ENCODE results near the gene MMP15.
A peak's percentile ranks its signal among the peaks of the same experiment; 100 is the strongest.

MMP15 gene

DNA sequence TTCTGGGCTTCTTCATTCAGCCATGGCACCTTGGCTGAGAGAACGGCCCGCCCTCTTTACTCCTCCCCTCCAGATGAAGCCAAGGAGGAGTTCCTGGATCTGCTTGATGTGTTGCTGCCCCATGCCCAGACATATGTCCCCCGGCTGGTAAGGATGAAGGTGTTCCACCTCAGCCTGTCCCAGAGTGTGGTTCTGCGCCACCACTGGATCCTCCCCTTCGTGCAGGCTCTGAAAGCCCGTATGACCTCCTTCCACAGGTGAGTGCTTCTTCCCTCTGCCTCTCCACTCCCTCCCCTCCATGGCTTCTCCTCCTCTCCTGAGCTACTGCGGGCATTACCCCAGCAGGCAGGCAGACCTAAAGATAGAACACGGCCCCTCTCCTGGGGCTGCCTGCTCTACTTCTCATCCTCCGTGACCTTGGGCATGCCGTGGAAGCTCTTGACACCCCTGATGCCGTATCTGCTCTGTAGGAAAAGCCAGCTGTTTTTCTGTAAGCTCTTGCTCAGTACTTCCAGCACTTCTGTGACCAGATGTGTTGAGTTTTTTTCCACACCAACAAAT, 15.6 kb upstream of the MMP15 start:
- Histone ChIP-seq H3K4me3 (ENCODE audit: low read length) (no peak overlapping the region), H3K9ac (ENCODE audit: low read length) (no peak overlapping the region), H3K27me3 (replicated peaks; ENCODE audit: control insufficient read depth, insufficient read depth, low read length) (no peaks in the 10 kb centered on the region), H3K4me1 (ENCODE audit: control insufficient read depth, insufficient read depth, low read length) (peaks cover 9% of the 10 kb centered on the region), H3K36me3 (ENCODE audit: control insufficient read depth, insufficient read depth, low read length, severe bottlenecking) (peaks cover 40% of the 10 kb centered on the region), H3K9me3 (ENCODE audit: control insufficient read depth, low read length) (no peaks in the 10 kb centered on the region)
- DNase-seq (ENCODE audit: low read depth), result no peak

- no peaks in the 10 kb centered on the region for H3K27me3 ChIP-seq (replicated peaks; ENCODE audit: control insufficient read depth, insufficient read depth, low read length)
- no peaks in the 10 kb centered on the region for H3K9me3 ChIP-seq (ENCODE audit: control insufficient read depth, low read length)
- H3K9ac ChIP-seq (ENCODE audit: low read length), result no peak overlapping the region
- H3K4me3 ChIP-seq (ENCODE audit: low read length), result no peak overlapping the region
- H3K4me1 ChIP-seq (ENCODE audit: control insufficient read depth, insufficient read depth, low read length), result peaks cover 8% of the 10 kb centered on the region
- peaks cover 40% of the 10 kb centered on the region for H3K36me3 ChIP-seq (ENCODE audit: control insufficient read depth, insufficient read depth, low read length, severe bottlenecking)
- DNase-seq (ENCODE audit: low read depth), result no peak
These were observed 14.7 kb upstream of the MMP15 start for GRCh38 chr16:58010886-58011285.

- Histone ChIP-seq H3K9ac (ENCODE audit: low read length) (no peak overlapping the region), H3K9me3 (ENCODE audit: control insufficient read depth, low read length) (no peaks in the 10 kb centered on the region), H3K27me3 (replicated peaks; ENCODE audit: control insufficient read depth, insufficient read depth, low read length) (no peaks in the 10 kb centered on the region), H3K4me1 (ENCODE audit: control insufficient read depth, insufficient read depth, low read length) (peaks cover 8% of the 10 kb centered on the region), H3K36me3 (ENCODE audit: control insufficient read depth, insufficient read depth, low read length, severe bottlenecking) (peaks cover 37% of the 10 kb centered on the region), H3K4me3 (ENCODE audit: low read length) (no peak overlapping the region)
- DNase-seq (ENCODE audit: low read depth), result peak; percentile 63
These were observed 13.9 kb upstream of the MMP15 start for GRCh38 chr16:58011652-58012051.

DNA sequence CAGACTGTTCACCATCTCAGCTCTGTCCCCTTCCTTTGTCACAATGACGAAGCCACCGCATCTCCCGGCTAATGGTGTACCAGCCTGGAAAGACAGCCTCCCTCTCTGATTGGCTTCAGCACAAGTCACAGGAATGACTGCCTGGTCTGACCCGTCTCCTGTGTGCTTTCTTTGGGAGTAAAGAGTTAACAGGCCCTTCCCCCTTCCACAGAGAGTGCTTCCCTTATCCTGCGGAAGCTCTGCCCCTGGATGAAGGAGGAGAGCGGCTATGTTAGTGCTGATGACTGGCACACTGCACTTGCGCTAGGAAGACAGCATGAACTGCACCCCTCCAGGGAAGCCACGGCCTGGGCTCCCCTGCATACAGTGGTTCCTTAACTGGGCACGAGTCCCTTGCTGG, 13.1 kb upstream of the MMP15 start:
- H3K4me1 ChIP-seq (ENCODE audit: control insufficient read depth, insufficient read depth, low read length), result peaks cover 8% of the 10 kb centered on the region
- no peak overlapping the region for H3K4me3 ChIP-seq (ENCODE audit: low read length)
- DNase-seq (ENCODE audit: low read depth), result no peak
- H3K9ac ChIP-seq (ENCODE audit: low read length), result no peak overlapping the region
- H3K9me3 ChIP-seq (ENCODE audit: control insufficient read depth, low read length), result no peaks in the 10 kb centered on the region
- H3K27me3 ChIP-seq (replicated peaks; ENCODE audit: control insufficient read depth, insufficient read depth, low read length), result no peaks in the 10 kb centered on the region
- peaks cover 35% of the 10 kb centered on the region for H3K36me3 ChIP-seq (ENCODE audit: control insufficient read depth, insufficient read depth, low read length, severe bottlenecking)

- no peak for DNase-seq (ENCODE audit: low read depth)
- H3K36me3 ChIP-seq (ENCODE audit: control insufficient read depth, insufficient read depth, low read length, severe bottlenecking), result peaks cover 35% of the 10 kb centered on the region
- no peak overlapping the region for H3K9ac ChIP-seq (ENCODE audit: low read length)
These were observed 12.2 kb upstream of the MMP15 start for GRCh38 chr16:58013201-58013956.

GRCh38 chr16:58016840-58017446, 8.6 kb upstream of the MMP15 start:
- H3K36me3 ChIP-seq (ENCODE audit: control insufficient read depth, insufficient read depth, low read length, severe bottlenecking), result peaks cover 19% of the 10 kb centered on the region
- no peak overlapping the region for H3K4me3 ChIP-seq (ENCODE audit: low read length)
- no peak for DNase-seq (ENCODE audit: low read depth)
- H3K4me1 ChIP-seq (ENCODE audit: control insufficient read depth, insufficient read depth, low read length), result peaks cover 16% of the 10 kb centered on the region
- H3K27me3 ChIP-seq (replicated peaks; ENCODE audit: control insufficient read depth, insufficient read depth, low read length), result no peaks in the 10 kb centered on the region
- no peaks in the 10 kb centered on the region for H3K9me3 ChIP-seq (ENCODE audit: control insufficient read depth, low read length)
- H3K9ac ChIP-seq (ENCODE audit: low read length), result no peak overlapping the region

More at GRCh38 chr16:58013201-58013956, 12.2 kb upstream of the MMP15 start:
- peaks cover 8% of the 10 kb centered on the region for H3K4me1 ChIP-seq (ENCODE audit: control insufficient read depth, insufficient read depth, low read length)
- H3K27me3 ChIP-seq (replicated peaks; ENCODE audit: control insufficient read depth, insufficient read depth, low read length), result no peaks in the 10 kb centered on the region
- no peaks in the 10 kb centered on the region for H3K9me3 ChIP-seq (ENCODE audit: control insufficient read depth, low read length)
- H3K4me3 ChIP-seq (ENCODE audit: low read length), result no peak overlapping the region

- H3K9me3 ChIP-seq (ENCODE audit: control insufficient read depth, low read length), result no peaks in the 10 kb centered on the region
- H3K27me3 ChIP-seq (replicated peaks; ENCODE audit: control insufficient read depth, insufficient read depth, low read length), result no peaks in the 10 kb centered on the region
- H3K4me1 ChIP-seq (ENCODE audit: control insufficient read depth, insufficient read depth, low read length), result peaks cover 29% of the 10 kb centered on the region
- H3K4me3 ChIP-seq (ENCODE audit: low read length), result no peak overlapping the region
- DNase-seq (ENCODE audit: low read depth), result no peak
- peak overlapping the region; percentile 35 for H3K9ac ChIP-seq (ENCODE audit: low read length)
- H3K36me3 ChIP-seq (ENCODE audit: control insufficient read depth, insufficient read depth, low read length, severe bottlenecking), result peaks cover 6% of the 10 kb centered on the region
These were observed 6.8 kb upstream of the MMP15 start for GRCh38 chr16:58018803-58019202.

DNA sequence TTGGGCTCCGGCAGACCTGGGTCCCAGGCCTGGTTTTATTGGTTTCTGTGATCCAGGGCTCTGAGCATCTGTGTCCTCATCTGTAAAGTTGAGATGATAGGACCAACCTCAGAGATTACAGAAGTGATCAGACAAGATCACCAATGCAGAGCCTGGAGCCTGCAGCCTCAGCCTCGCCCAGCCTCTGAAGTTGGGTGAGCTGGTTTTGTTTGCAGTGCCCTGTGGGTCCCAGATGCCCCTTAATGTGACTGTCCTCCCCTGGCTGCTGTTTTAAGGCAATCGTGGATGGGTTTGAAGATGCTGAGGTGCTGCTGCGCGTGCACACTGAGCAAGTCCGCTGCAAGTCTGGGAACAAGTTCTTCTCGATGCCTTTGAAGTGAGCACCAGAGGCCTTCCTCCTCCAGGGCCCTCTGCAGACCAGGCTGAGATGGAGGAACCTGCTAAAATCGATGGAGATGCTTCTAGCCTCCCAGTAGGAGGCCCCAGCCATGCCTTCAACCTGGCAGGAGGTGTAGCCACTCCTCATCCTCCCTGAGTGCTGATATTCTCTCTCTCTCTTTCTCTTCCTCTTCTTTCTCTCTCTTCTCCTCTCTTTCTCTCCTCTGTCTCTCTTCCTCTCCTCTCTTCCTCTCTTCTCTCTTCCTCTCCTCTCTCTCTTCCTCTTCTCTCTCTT, 5.6 kb upstream of the MMP15 start:
- peaks cover 6% of the 10 kb centered on the region for H3K36me3 ChIP-seq (ENCODE audit: control insufficient read depth, insufficient read depth, low read length, severe bottlenecking)
- H3K9me3 ChIP-seq (ENCODE audit: control insufficient read depth, low read length), result no peaks in the 10 kb centered on the region
- peaks cover 36% of the 10 kb centered on the region for H3K4me1 ChIP-seq (ENCODE audit: control insufficient read depth, insufficient read depth, low read length)
- H3K27me3 ChIP-seq (replicated peaks; ENCODE audit: control insufficient read depth, insufficient read depth, low read length), result no peaks in the 10 kb centered on the region
- H3K9ac ChIP-seq (ENCODE audit: low read length), result no peak overlapping the region
- no peak overlapping the region for H3K4me3 ChIP-seq (ENCODE audit: low read length)
- no peak for DNase-seq (ENCODE audit: low read depth)

GRCh38 chr16:58020628-58021521, 4.7 kb upstream of the MMP15 start:
- Histone ChIP-seq H3K27me3 (replicated peaks; ENCODE audit: control insufficient read depth, insufficient read depth, low read length) (no peaks in the 10 kb centered on the region), H3K36me3 (ENCODE audit: control insufficient read depth, insufficient read depth, low read length, severe bottlenecking) (peaks cover 6% of the 10 kb centered on the region)
- DNase-seq (ENCODE audit: low read depth), result peak; percentile 77

GRCh38 chr16:58021661-58022551, 3.6 kb upstream of the MMP15 start:
- H3K4me3 ChIP-seq (ENCODE audit: low read length), result no peak overlapping the region
- H3K9me3 ChIP-seq (ENCODE audit: control insufficient read depth, low read length), result no peaks in the 10 kb centered on the region
- peaks cover 6% of the 10 kb centered on the region for H3K36me3 ChIP-seq (ENCODE audit: control insufficient read depth, insufficient read depth, low read length, severe bottlenecking)
- H3K9ac ChIP-seq (ENCODE audit: low read length), result peak overlapping the region; percentile 32
- peaks cover 40% of the 10 kb centered on the region for H3K4me1 ChIP-seq (ENCODE audit: control insufficient read depth, insufficient read depth, low read length)
- H3K27me3 ChIP-seq (replicated peaks; ENCODE audit: control insufficient read depth, insufficient read depth, low read length), result no peaks in the 10 kb centered on the region
- peak; percentile 40 for DNase-seq (ENCODE audit: low read depth)

More at GRCh38 chr16:58020628-58021521, 4.7 kb upstream of the MMP15 start:
- H3K9ac ChIP-seq (ENCODE audit: low read length), result no peak overlapping the region
- no peaks in the 10 kb centered on the region for H3K9me3 ChIP-seq (ENCODE audit: control insufficient read depth, low read length)
- no peak overlapping the region for H3K4me3 ChIP-seq (ENCODE audit: low read length)
- peaks cover 40% of the 10 kb centered on the region for H3K4me1 ChIP-seq (ENCODE audit: control insufficient read depth, insufficient read depth, low read length)
